ENCODE measurements around the gene PASK. TPM values are rescaled to one million over a fixed set of nuclear protein-coding genes. Genes with fewer than 3 reads are reported as not detected.

PASK gene
- polyA plus RNA-seq, 3 donors: 2.8 to 3.7 (median 3.4) TPM

DNA sequence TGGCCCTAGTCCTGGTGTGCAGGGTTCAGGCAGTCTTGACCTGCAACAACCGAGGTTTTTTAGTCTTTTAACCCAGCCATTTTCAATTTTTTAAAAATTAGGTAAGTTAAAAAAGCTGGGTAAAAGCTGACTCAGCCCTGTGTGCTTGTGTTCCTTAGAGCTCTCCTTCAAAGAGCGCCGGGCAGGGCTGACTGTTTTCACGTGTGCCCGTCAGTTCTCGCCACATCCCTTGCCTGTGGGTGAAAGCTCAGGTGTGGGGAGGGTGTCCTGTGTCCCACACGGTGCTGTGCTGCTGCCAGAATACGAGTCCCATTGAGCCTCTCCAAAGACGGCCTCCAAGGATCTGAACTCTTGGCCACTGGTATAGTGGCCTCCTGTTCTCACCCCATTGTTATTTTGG, 33.9 kb upstream of the PASK start:
- 90 to 92% (median 91%) methylated on average over 9 of the region's 9 CpGs for WGBS, 3 donors
- H3K27ac ChIP-seq (ENCODE audit: low read depth, low read length): no peak overlapping the region

DNA sequence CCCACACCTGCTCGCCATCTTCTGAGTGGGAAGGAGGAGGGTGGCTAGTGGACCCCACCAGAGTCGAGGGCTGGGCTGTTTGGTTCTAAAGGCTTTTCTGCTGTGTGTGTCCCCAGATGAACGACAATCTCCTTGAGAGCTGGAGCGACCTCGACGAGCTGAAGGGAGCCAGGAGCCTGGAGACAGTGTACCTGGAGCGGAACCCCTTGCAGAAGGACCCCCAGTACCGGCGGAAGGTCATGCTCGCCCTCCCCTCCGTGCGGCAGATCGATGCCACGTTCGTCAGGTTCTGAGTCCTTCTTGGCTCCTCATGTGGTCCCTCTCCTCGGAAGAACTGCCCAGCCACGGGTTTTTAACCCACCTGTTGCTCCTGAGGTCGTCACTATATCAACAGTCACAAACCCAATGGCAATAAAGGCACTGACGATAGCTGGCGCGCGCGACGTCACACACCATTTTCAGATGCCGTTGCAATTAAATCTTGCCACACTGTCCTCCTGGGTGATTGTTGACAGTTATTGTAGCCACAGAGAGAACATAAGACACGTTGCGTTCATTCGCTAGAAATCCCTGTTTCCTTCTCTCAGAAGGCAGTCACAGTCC, 33.4 kb upstream of the PASK start:
- no peak overlapping the region for H3K27ac ChIP-seq (ENCODE audit: low read depth, low read length)
- 92 to 94% (median 93%) methylated on average over 28 of the region's 28 CpGs for WGBS, 3 donors

DNA sequence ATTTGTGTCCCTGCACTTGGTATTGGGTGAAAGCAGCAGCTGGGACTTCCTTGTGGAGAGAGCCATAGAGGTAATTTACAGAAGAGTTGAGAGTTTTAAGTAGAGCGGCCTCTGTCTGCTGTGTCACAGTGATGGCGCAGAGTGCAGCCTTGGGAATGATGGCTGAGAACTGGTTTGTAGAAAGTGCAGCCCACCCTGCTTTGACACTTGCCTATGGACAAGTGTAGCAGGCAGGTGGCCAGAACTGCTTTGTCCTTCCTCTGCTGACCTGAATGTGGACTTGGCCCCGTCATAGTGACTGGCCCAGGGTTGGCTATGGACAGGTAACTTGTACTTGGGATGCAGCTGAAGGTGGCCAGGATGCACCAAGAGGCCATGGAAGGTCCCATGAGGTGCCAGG, 32.9 kb upstream of the PASK start:
- no peak overlapping the region for H3K27ac ChIP-seq (ENCODE audit: low read depth, low read length)
- 96 to 100% (median 98%) methylated on average over 3 of the region's 3 CpGs for WGBS, 3 donors

DNA sequence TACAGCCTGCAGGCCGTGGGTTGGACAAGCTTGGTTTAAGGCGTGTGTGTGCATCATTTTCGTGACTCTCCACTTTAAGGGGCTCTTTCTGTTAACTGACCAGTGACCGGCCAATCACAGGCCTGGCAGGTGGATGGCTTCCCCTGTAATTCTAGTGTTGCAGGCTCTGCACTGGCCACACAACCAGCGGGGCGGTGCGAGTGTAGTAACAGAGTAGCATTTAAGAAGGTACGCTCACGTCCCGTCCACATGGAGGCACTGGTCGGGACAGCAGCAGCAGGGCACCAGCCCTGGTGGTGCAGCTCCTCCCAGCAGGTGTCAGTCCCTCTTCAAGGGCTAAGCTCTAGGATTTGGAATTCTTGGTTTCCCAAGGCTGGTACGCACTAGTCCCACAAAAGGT, 31.2 kb upstream of the PASK start:
- H3K27ac ChIP-seq (ENCODE audit: low read depth, low read length): no peak overlapping the region
- WGBS, 3 donors: 90 to 94% (median 91%) methylated on average over 12 of the region's 12 CpGs

DNA sequence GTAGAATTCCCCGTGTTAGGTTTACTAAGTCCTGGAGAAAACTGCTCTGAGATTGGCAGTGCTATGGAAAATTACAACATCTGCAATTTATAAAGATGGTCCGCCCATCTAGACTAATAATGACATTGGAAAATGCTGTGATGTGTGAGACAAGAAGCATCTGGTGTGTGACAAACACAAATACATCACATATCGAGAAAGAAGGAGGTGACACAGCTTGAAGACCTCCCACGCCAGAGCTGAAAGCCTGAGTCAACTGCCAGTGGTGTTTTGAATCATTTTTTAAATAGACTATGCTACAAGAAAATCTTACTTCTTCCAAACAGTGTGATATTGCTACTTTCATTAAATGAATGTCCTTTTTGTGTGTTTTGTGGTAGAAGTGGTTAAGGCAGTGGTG, 30.6 kb upstream of the PASK start:
- WGBS, 3 donors: 74 to 87% (median 77%) methylated on average over 4 of the region's 4 CpGs
- H3K27ac ChIP-seq (ENCODE audit: low read depth, low read length): no peak overlapping the region

DNA sequence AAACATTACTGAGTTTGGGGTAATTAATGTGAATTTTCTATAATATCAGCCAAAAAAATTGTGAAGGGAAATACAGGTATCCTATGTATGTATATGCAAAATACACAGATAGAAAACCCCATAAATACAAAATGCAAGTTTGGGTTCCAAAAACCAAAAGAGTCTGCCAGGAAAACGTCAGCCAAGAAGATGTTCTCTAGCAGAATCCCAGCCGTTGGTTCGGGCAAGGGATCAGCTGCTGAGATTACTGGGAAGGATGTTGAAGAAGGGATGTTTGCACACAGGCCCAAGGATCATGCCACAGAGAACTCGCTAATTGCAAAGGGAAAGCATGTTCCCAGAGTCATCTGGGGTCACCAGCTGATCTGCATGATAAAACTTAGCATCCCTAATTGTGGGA, 29.7 kb upstream of the PASK start:
- WGBS, 3 donors: 74 to 86% (median 77%) methylated on average over 4 of the region's 4 CpGs
- no peak overlapping the region for H3K27ac ChIP-seq (ENCODE audit: low read depth, low read length)

DNA sequence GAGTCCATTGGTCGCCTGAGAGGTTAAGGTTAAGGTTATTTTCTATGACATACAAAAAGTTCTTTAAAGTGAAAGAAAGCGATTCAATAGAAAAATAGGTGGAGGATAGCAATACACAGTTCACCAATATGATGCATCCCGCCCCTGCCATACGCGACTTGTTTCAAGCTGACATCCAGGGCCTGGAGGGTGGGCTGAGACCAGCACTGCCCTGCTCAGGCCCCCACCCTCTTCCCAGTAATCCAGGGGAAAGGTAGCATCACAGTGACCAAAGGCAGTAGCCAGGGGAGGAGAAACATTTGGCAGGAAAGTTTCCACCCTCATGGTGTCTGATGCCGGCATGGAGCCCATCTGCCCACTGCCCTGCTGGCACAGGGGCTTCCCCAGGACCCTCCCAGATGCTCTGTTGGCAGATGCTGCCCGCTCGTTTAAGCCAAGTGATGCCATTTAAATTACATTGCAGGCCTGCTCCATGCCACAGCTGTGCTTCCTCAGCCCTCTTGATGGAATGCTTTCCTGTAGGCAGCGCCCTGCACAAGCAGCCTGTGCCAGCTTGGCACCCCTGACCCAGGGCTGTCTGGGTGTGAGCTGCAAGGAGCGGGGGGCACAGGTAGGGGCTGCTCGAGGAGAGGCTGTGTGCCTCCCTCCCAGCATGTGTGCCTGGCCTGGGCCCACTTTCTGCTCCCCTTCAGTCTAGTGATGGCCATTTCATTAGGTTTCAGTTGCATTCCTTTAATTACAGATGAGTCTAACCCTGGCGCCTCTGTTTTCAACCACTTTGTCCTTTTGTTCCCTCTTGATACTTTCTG, 28.5 kb upstream of the PASK start:
- 94 to 96% (median 95%) methylated on average over 12 of the region's 12 CpGs for WGBS, 3 donors

DNA sequence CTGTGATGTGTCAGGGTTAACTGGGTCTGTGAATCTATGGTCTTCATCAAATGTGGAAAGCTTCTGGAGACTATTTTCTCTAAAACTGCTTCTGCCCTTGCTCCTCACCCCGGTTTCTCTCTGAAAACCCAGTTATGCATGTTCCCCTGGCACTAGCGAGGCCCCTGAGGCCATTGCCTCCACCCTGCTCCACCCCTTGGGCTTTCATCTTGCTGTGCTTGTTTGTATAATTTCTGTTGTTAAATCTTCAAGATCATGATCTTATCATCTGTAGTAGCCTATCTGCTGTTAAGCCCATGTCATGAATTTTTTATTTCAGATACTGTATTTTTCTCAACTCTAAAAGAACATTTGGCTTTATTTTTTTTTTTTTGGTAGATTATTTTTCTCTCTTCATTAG, 24.3 kb upstream of the PASK start:
- H3K27ac ChIP-seq (ENCODE audit: low read depth, low read length): no peak overlapping the region
- WGBS, 3 donors: 85 to 94% (median 91%) methylated on average over 2 of the region's 2 CpGs

More for the DNA sequence above, 28.5 kb upstream of the PASK start:
- H3K27ac ChIP-seq (ENCODE audit: low read depth, low read length): no peak overlapping the region

DNA sequence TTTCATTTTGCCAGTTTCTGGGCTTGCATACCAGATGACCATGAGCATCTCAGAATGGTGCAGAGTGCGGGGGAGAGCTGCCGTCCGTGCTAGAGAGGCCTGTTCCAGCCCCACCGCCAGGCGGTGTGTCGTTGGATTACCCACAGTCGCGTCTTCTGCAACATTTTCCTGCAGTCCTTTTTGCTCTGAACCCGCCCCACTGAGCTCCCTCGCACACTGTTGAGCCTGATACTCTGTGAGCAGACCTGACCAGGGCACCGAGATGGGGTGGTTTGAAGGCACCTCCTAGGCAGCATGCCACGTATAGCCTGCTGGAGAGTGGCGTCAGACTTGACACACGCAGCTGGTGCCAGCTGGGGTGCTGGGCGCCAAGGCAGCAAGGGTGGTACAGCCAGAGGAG, 19.1 kb upstream of the PASK start:
- WGBS, 3 donors: 94 to 96% (median 95%) methylated on average over 15 of the region's 15 CpGs
- H3K27ac ChIP-seq (ENCODE audit: low read depth, low read length): no peak overlapping the region

DNA sequence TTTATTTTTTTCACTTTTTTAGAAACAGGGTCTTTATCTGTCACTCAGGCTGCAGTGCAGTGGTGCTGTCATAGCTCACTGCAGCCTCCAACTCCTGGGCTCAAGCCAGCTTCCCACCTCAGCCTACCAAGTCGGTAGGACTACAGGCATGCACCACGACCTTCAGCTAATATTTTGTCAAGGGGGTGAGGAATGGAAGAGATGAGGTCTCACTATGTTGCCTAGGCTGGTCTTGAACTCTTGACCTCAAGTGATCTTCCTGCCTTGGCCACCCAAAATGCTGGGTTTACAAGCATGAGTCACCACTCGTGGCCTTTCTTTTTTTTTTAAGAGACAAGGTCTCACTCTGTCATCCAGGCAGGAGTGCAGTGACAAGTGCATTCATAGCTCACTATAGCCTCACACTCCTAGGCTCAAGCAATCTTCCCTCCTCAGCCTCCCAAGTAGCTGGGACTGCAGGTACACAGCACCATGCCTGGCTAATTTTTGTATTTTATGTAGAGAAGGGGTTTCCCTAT, 14.4 kb upstream of the PASK start:
- H3K27ac ChIP-seq (ENCODE audit: low read depth, low read length): no peak overlapping the region
- 76 to 82% (median 79%) methylated on average over 3 of the region's 3 CpGs for WGBS, 3 donors

DNA sequence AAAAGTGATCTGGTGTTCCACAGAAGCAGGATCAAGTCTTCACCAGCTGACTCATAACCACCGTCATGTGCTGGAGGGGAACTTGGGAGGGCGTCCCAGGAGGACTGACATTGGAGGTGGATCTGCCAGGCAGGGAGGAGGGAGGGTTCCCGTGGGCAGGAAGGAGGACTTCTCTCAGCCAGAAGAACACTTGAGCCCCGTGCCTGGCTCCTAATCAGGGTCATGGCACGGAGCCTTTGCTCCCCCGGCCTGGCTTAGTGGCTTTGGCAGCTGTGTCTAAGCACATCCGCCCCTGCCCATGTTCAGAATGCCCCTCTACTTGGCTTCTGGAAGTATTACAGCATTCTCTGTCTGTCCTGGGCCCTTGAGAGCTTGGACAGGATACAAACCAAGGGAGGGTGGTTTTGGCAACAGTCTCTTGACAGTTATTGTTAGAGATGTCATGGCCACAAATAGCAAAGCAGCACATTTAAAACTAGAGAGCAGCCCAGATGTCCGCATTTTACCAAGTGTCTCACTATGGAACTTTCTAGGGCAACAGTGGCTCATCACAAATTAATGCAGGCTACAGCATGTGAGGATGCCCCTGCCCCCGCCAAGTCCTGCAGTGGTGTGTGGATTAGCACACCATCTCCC, 12.5 kb upstream of the PASK start:
- 40 to 72% (median 48%) methylated on average over 9 of the region's 9 CpGs for WGBS, 3 donors
- no peak overlapping the region for H3K27ac ChIP-seq (ENCODE audit: low read depth, low read length)

DNA sequence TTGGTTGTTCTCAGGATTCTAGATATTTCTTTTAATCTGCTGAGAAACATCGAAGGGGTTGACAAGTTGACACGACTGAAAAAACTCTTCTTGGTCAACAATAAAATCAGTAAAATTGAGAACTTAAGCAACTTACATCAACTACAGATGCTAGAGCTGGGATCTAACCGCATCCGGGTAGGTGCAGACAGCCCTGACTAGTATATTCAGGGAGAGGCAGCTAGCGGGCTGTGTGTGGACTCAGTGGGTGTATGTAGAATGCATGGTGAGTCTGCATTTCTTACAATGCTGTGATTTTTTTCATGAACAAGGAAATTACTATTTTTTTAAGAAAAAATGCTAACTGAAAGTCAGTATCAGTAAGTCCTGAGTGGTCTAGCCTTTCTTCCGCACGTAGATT, 11.0 kb upstream of the PASK start:
- WGBS, 3 donors: 95 to 99% (median 97%) methylated on average over 7 of the region's 7 CpGs

DNA sequence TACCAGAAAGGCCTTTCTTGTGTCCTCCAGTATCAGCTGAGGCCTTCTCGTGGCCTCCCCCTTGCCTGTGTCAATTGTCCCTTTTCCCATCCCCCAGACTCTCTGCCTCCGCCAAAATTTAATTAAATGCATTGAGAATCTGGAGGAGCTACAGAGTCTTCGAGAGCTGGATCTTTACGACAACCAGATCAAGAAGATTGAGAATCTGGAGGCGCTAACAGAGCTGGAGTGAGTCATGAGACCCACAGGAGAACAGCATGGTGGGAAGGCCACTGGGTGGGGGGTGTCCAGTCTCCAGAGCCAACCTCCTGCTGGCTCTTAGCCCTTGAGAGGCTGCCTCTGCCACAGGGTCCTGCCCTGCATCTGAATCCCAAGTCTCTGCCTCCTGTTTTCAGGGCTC, 9.8 kb upstream of the PASK start:
- H3K27ac ChIP-seq (ENCODE audit: low read depth, low read length): no peak overlapping the region
- 98% methylated on average over 5 of the region's 5 CpGs for WGBS, 3 donors

More for the DNA sequence above, 11.0 kb upstream of the PASK start:
- no peak overlapping the region for H3K27ac ChIP-seq (ENCODE audit: low read depth, low read length)

DNA sequence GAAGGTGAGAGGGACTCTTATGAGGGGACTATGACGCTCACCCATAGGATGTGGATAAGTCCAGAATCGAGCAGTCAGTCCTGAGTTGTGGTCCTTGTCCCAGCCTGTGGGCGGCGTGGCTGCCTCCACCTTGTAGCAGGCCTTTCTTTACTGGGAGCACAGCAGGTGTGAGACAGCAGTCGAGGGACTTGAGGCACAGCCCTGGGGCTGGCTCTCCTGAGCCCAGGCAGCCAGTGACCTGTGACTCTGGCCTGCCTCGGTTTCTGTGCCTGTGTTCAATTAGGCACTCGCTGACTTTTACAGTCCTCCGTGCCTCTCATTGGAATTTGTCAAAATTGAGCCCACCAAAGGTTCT, 9.3 kb upstream of the PASK start:
- WGBS, 3 donors: 87 to 95% (median 90%) methylated on average over 8 of the region's 8 CpGs
- H3K27ac ChIP-seq (ENCODE audit: low read depth, low read length): no peak overlapping the region

DNA sequence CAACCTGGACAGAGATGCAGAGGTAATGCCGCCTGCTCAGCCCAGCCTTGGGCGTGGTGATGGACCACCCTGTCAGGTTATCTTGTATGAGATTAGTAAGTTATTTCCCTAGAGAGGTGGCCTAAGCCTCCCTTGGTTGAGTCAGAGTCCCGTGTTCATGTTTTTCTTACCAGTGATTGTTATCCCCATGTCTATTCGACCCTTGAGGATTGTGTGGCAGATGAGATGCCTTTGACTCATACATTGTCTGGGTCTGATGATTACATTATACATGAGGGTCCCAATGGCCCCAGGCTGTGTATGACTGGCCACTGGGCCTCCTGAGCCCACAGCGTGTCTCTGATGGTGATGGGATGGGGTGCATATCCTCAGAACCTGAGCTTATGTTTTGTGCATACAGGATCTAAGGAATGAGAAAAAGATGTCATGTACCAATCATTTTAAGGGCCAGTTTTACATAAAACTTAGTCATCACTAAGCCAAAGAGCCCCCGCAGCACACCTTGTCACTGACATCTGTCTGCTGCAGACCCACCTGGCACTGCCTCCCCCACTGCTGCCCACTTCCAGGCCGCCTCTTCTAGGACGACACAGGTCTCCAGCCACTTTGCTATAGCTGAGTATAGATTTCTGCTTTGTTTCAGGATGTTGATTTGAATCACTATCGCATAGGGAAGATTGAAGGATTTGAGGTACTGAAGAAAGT, 8.7 kb upstream of the PASK start:
- 92 to 97% (median 95%) methylated on average over 9 of the region's 9 CpGs for WGBS, 3 donors
- H3K27ac ChIP-seq (ENCODE audit: low read depth, low read length): no peak overlapping the region

DNA sequence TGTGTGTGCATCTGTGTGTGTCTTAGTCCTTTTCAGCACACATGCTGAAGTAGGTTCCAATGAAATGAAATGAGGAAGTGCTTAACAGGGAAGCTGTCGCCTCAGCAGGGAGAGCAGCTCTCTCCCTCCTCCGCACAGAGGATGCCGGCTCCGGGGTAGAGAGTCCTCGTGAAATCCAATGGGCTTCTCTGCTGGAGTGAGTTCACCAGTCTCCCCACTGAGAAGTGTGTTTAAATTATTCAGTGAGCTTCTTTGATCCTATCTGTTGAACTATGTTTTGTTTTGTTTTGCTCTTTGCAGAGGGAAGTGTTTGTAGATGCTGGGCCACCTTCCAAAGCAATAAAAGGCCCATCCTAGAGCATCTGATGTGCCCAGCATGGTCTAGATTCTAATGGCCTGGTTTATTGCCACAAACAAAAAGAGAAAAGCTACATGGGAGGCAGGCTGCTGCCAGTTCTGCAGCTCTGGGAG, 7.7 kb upstream of the PASK start:
- no peak overlapping the region for H3K27ac ChIP-seq (ENCODE audit: low read depth, low read length)
- 43 to 61% (median 53%) methylated on average over 5 of the region's 5 CpGs for WGBS, 3 donors

DNA sequence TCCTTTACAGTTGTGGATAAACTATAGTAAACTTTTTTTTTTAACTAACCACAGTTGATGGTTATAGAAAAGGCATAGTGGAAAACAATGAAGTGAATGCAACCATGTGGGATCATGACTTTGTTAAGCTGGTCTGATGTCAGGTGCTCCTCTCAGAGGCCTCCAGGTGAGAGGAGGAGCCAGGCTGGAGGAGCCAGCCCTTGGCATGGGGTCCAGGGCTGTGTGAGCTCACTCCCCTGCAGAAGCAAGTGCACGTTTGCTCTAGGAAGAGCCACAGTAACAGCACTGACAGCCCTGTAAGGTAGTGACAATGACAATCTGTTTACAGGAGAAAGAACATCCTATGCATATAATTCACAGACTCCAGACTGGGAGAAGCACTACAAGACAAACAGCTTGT, 6.7 kb upstream of the PASK start:
- 56 to 88% (median 60%) methylated on average over 1 of the region's 1 CpG for WGBS, 3 donors
- no peak overlapping the region for H3K27ac ChIP-seq (ENCODE audit: low read depth, low read length)

DNA sequence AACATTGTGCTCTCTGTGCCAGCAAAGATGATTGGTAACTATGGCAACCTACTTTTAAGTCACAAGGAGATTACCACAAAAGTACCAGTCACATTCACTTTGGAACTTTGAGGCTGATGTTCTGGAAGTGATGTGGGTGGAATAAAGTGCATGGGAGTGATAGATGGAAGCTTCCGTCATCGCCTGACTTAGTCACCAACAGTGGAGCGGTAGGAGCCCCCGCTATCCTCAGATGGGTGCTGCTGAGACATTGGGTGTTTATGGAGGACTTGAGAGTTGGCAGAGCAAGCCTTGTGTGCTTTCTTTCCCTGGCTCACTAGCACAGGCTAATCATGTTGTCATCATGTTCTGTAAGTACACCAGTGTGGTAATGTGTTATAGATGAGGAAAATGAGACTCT, 5.6 kb upstream of the PASK start:
- WGBS, 3 donors: 93 to 100% (median 98%) methylated on average over 4 of the region's 4 CpGs

DNA sequence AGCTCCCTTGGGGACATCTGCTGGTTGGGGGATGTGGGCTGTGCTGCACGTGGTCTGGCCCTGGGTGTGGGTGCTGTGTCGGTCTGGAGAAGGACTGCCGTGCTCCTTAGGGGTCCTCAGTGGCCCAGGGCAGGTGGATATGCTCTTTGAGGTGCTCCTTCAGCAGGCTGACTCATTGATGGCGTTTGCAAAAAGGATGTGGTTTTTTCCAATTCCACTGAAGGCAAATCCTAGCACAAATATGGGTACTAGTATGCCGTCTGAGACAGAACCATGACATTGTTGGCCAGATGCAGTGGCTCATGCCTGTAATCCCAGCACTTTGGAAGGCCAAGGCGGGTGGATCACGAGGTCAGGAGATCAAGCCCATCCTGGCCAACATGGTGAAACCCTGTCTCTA, 4.3 kb upstream of the PASK start:
- 84 to 94% (median 89%) methylated on average over 7 of the region's 7 CpGs for WGBS, 3 donors
- no peak overlapping the region for H3K27ac ChIP-seq (ENCODE audit: low read depth, low read length)

More for the DNA sequence above, 5.6 kb upstream of the PASK start:
- no peak overlapping the region for H3K27ac ChIP-seq (ENCODE audit: low read depth, low read length)

Data from adipose tissue (tissue), 3 donors.